Loucy (cell line): ENCODE data around the gene ZNF142.

ENCODE experiments used
- H2AFZ ChIP-seq: fragments of 200-600 bp; sonication (generic); 2 replicates; pipeline ENCODE4 v1.6.0; 2016; ENCODE audit warnings: antibody characterized with exemption, mild to moderate bottlenecking, low read length, moderate library complexity
- H3F3A ChIP-seq: fragments of 200-600 bp; 2 replicates; pipeline ENCODE4 v1.6.0; 2016; ENCODE audit warnings: antibody characterized with exemption, low read depth, mild to moderate bottlenecking
- H3K27me3 ChIP-seq: fragments of 200-600 bp; sonication (generic); 2 replicates; pipeline ENCODE4 v1.6.1; 2014; ENCODE audit warnings: low read length, mild to moderate bottlenecking; ENCODE audit not compliant: insufficient read depth, poor library complexity, severe bottlenecking
- H3K36me3 ChIP-seq: fragments of 200-600 bp; sonication (generic); 2 replicates; pipeline ENCODE4 v1.6.1; 2016; ENCODE audit warnings: low read length; ENCODE audit not compliant: insufficient read depth
- H3K4me1 ChIP-seq: fragments of 200-600 bp; sonication (generic); 2 replicates; pipeline ENCODE4 v1.5.1; 2014; ENCODE audit warnings: low read length, mild to moderate bottlenecking; ENCODE audit not compliant: insufficient read depth, poor library complexity, severe bottlenecking
- H3K4me2 ChIP-seq: fragments of 200-600 bp; sonication (generic); 2 replicates; pipeline ENCODE4 v1.6.0; 2014; ENCODE audit warnings: antibody characterized with exemption, low read length, low read depth, mild to moderate bottlenecking; ENCODE audit not compliant: poor library complexity, severe bottlenecking
- H3K4me3 ChIP-seq: fragments of 200-600 bp; sonication (generic); 2 replicates; pipeline ENCODE4 v1.5.1; 2014; ENCODE audit warnings: low read length, mild to moderate bottlenecking, mixed read lengths; ENCODE audit not compliant: poor library complexity, severe bottlenecking
- H3K79me2 ChIP-seq: fragments of 200-600 bp; sonication (generic); 2 replicates; pipeline ENCODE4 v1.6.1; 2014; ENCODE audit warnings: low read length; ENCODE audit not compliant: insufficient read depth
- H3K9ac ChIP-seq: fragments of 200-600 bp; sonication (generic); 2 replicates; pipeline ENCODE4 v1.6.0; 2014; ENCODE audit warnings: mild to moderate bottlenecking, low read depth, low read length, moderate library complexity; ENCODE audit not compliant: poor library complexity, severe bottlenecking
- H3K9me2 ChIP-seq: fragments of 200-600 bp; sonication (generic); replicated peaks from 2 replicates; pipeline ENCODE4 v1.6.1; 2016; ENCODE audit warnings: low read depth, low read length, mixed read lengths
- H3K9me3 ChIP-seq: fragments of 200-600 bp; sonication (generic); 2 replicates; pipeline ENCODE4 v1.6.1; 2014; ENCODE audit warnings: mild to moderate bottlenecking, antibody characterized with exemption, low read length, low read depth; ENCODE audit not compliant: insufficient read depth
- H4K20me1 ChIP-seq: fragments of 200-600 bp; sonication (generic); 2 replicates; pipeline ENCODE4 v1.6.0; 2014; ENCODE audit warnings: antibody characterized with exemption, low read length, mild to moderate bottlenecking; ENCODE audit not compliant: insufficient read depth, poor library complexity, severe bottlenecking
- EZH2phosphoT487 ChIP-seq: fragments of 200-600 bp; IDR thresholded peaks from 2 replicates; pipeline ENCODE4 v1.6.1; 2018; ENCODE audit warnings: antibody characterized with exemption, mild to moderate bottlenecking, moderate library complexity, borderline replicate concordance
- TF ChIP-seq, protein P1 (sequence below): fragments of 200-600 bp; sonication (generic); conservative IDR thresholded peaks from 2 replicates; pipeline ENCODE4 v1.5.1; 2014; ENCODE audit warnings: mild to moderate bottlenecking, antibody characterized with exemption, low read length

ZNF142 gene

DNA sequence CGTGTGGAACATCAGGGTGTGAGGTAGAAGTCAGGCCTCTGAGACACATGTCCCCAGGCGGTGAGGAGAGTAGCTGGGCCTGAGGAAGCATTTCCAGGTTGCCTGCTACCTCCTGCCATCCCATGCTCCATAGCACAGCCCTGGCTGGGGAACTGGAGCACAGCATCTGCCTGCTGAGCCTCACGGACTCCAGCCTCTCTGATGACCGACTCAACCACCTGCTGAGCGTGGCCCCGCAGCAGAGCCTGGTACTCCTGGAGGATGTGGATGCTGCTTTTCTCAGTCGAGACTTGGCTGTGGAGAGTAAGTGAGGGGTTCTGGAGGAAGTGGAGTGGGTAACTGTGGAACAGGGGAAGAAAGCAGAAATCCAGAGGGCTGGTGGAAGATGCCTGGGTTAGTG lies 3.0 kb upstream of the ZNF142 start:
- H3K9me3 ChIP-seq = no peaks in the 10 kb centered on the region
- H3K27me3 ChIP-seq = no peaks in the 10 kb centered on the region
- no peaks in the 10 kb centered on the region for H4K20me1 ChIP-seq
- H3K9ac ChIP-seq = no peak overlapping the region
- no peaks in the 10 kb centered on the region for H3K9me2 ChIP-seq
- TF ChIP-seq, protein P1, sequence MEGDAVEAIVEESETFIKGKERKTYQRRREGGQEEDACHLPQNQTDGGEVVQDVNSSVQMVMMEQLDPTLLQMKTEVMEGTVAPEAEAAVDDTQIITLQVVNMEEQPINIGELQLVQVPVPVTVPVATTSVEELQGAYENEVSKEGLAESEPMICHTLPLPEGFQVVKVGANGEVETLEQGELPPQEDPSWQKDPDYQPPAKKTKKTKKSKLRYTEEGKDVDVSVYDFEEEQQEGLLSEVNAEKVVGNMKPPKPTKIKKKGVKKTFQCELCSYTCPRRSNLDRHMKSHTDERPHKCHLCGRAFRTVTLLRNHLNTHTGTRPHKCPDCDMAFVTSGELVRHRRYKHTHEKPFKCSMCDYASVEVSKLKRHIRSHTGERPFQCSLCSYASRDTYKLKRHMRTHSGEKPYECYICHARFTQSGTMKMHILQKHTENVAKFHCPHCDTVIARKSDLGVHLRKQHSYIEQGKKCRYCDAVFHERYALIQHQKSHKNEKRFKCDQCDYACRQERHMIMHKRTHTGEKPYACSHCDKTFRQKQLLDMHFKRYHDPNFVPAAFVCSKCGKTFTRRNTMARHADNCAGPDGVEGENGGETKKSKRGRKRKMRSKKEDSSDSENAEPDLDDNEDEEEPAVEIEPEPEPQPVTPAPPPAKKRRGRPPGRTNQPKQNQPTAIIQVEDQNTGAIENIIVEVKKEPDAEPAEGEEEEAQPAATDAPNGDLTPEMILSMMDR = no peak
- no peak for TF ChIP-seq EZH2phosphoT487
- peaks cover 37% of the 10 kb centered on the region; the same call in 1 of the 2 replicates for H3K36me3 ChIP-seq
- peaks cover 17% of the 10 kb centered on the region for H3K4me1 ChIP-seq
- H2AFZ ChIP-seq = no peak overlapping the region
- no peaks in the 10 kb centered on the region for H3F3A ChIP-seq
- H3K4me3 ChIP-seq = no peak overlapping the region
- no peak overlapping the region for H3K4me2 ChIP-seq
- H3K79me2 ChIP-seq = peaks cover 26% of the 10 kb centered on the region

DNA sequence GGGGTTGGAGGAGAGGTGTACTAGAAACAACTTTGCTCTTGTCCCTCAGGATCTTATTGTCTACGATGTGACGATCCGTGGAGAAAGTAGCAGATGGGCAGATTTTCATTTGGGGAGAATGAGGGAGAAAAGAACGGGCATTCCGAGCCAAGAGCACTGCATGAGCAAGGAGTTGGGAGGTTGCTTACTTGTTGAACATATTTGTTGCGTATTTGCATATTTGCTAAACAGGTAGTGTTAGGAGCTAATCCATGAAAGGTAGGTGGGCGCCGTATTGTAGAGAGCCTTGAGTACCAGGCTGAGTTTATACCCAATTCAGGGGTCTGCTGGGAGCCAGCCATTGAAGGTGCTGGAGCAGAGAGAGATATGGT lies 550 bp upstream of the ZNF142 start:
- peaks cover 4% of the 10 kb centered on the region for H4K20me1 ChIP-seq
- H3K4me1 ChIP-seq = peaks cover 17% of the 10 kb centered on the region
- no peaks in the 10 kb centered on the region for H3K9me2 ChIP-seq
- H3K79me2 ChIP-seq = peaks cover 35% of the 10 kb centered on the region
- peak overlapping the region; percentile 98 for H2AFZ ChIP-seq
- no peaks in the 10 kb centered on the region for H3K9me3 ChIP-seq
- peak overlapping the region; percentile 85 for H3K4me2 ChIP-seq
- peaks cover 35% of the 10 kb centered on the region; the same call in 1 of the 2 replicates for H3K36me3 ChIP-seq
- no peaks in the 10 kb centered on the region for H3F3A ChIP-seq
- peak overlapping the region; percentile 81 for H3K9ac ChIP-seq
- TF ChIP-seq EZH2phosphoT487 = no peak
- TF ChIP-seq, protein P1 = no peak
- H3K27me3 ChIP-seq = no peaks in the 10 kb centered on the region
- H3K4me3 ChIP-seq = peak overlapping the region; percentile 96

DNA sequence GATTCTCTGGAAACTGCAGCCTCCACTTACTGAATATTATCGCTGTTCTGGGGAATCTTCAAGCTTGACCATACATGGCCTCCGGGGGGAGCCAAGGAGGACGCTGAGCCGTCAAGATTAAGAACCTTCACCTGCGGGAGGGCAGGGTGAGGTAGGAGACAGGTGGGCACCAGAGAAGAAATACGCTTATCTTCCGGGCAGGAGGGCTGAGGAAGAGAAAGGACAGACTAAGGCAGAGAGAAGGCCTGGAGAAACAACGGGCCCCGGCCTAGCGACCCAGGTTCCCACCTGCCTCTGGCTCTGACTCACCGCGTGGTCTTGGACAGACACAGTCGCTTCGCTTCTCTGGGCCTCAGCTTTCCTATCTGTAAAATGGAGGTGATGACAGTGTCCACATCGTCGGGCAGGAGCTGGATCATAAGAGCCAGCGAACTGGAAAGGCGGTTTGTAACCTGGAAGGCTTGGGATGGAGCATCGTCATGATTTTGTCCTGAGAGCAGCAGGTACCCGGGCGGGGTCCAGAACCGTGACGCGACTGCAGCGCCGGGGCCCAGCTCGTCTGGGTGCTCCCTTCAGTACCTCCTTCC lies 659 bp downstream of the ZNF142 start:
- Histone ChIP-seq H3K9me3 (no peaks in the 10 kb centered on the region), H3K9me2 (no peaks in the 10 kb centered on the region), H3K79me2 (peaks cover 35% of the 10 kb centered on the region), H3K9ac (peak overlapping the region; percentile 81), H4K20me1 (peaks cover 5% of the 10 kb centered on the region), H3K27me3 (no peaks in the 10 kb centered on the region), H3K4me3 (peak overlapping the region; percentile 96), H2AFZ (peak overlapping the region; percentile 98), H3K4me2 (peak overlapping the region; percentile 85), H3F3A (no peaks in the 10 kb centered on the region), H3K36me3 (peaks cover 27% of the 10 kb centered on the region; the same call in 1 of the 2 replicates), H3K4me1 (peaks cover 17% of the 10 kb centered on the region)
- no peak for TF ChIP-seq EZH2phosphoT487
- TF ChIP-seq, protein P1 = peak; percentile 69
